Measurements from ENCODE around the gene C21orf91. TPM values are rescaled to one million over a fixed set of nuclear protein-coding genes. Genes with fewer than 3 reads are reported as not detected.
"Not testable (repeated sequence)": the region's sequence is repeated elsewhere in the genome, so short reads cannot be mapped to it uniquely, and the experiment has no call there.

The C21orf91 gene
- total RNA-seq, 6 experiments from 2014 or later, result 7.4 to 11.1 (median 9.0) TPM

GRCh38 chr21:17779496-17779895, 39.7 kb downstream of the C21orf91 start:
- Mint-ChIP-seq H3K36me3 (ENCODE audit: low read depth) (no peaks in the 10 kb centered on the region), H3K27me3 (ENCODE audit: insufficient read depth) (peaks cover 8% of the 10 kb centered on the region), H3K9me3 (no peaks in the 10 kb centered on the region), H3K4me3 (no peak overlapping the region), H3K27ac (no peak overlapping the region), H3K4me1 (ENCODE audit: low read depth) (peaks cover 11% of the 10 kb centered on the region; the same call in 1 of the 2 replicates)
- no peak for TF ChIP-seq CTCF (IDR thresholded peaks at IDR 0.05)
- no peak for DNase-seq

GRCh38 chr21:17777072-17777765, 41.9 kb downstream of the C21orf91 start:
- Mint-ChIP-seq H3K4me3 (no peak overlapping the region), H3K4me1 (ENCODE audit: low read depth) (peaks cover 9% of the 10 kb centered on the region; the same call in 1 of the 2 replicates), H3K27ac (no peak overlapping the region), H3K36me3 (ENCODE audit: low read depth) (no peaks in the 10 kb centered on the region), H3K27me3 (ENCODE audit: insufficient read depth) (peaks cover 16% of the 10 kb centered on the region), H3K9me3 (no peaks in the 10 kb centered on the region)
- no peak for DNase-seq
- no peak for TF ChIP-seq CTCF (IDR thresholded peaks at IDR 0.05)

GRCh38 chr21:17775431-17776126, 43.6 kb downstream of the C21orf91 start:
- Mint-ChIP-seq H3K4me3 (no peak overlapping the region), H3K4me1 (ENCODE audit: low read depth) (peaks cover 9% of the 10 kb centered on the region; the same call in 1 of the 2 replicates), H3K9me3 (peaks cover 6% of the 10 kb centered on the region), H3K36me3 (ENCODE audit: low read depth) (no peaks in the 10 kb centered on the region), H3K27ac (no peak overlapping the region), H3K27me3 (ENCODE audit: insufficient read depth) (peaks cover 16% of the 10 kb centered on the region)
- no peak for TF ChIP-seq CTCF (IDR thresholded peaks at IDR 0.05)
- no peak for DNase-seq

- H3K4me1 Mint-ChIP-seq (ENCODE audit: low read depth); H3K36me3 Mint-ChIP-seq (ENCODE audit: low read depth); H3K27ac Mint-ChIP-seq; DNase-seq; H3K9me3 Mint-ChIP-seq; H3K4me3 Mint-ChIP-seq: not testable (repeated sequence)
- peaks cover 16% of the 10 kb centered on the region for H3K27me3 Mint-ChIP-seq (ENCODE audit: insufficient read depth)
Measured at GRCh38 chr21:17775021-17775420, 44.1 kb downstream of the C21orf91 start.

GRCh38 chr21:17769447-17769845, 49.7 kb downstream of the C21orf91 start:
- Mint-ChIP-seq H3K27me3 (ENCODE audit: insufficient read depth) (peaks cover 13% of the 10 kb centered on the region), H3K4me1 (ENCODE audit: low read depth) (peaks cover 9% of the 10 kb centered on the region; the same call in 1 of the 2 replicates), H3K27ac (no peak overlapping the region), H3K4me3 (no peak overlapping the region), H3K9me3 (peaks cover 6% of the 10 kb centered on the region), H3K36me3 (ENCODE audit: low read depth) (no peaks in the 10 kb centered on the region)
- no peak for TF ChIP-seq CTCF (IDR thresholded peaks at IDR 0.05)
- no peak for DNase-seq

GRCh38 chr21:17768840-17769446, 50.2 kb downstream of the C21orf91 start:
- no peak overlapping the region for H3K27ac Mint-ChIP-seq
- H3K4me1 Mint-ChIP-seq (ENCODE audit: low read depth), result peaks cover 9% of the 10 kb centered on the region; the same call in 1 of the 2 replicates
- no peak overlapping the region for H3K4me3 Mint-ChIP-seq
- no peak for TF ChIP-seq CTCF (IDR thresholded peaks at IDR 0.05)
- no peak for DNase-seq
- peaks cover 9% of the 10 kb centered on the region for H3K27me3 Mint-ChIP-seq (ENCODE audit: insufficient read depth)
- H3K9me3 Mint-ChIP-seq, result peaks cover 6% of the 10 kb centered on the region
- no peaks in the 10 kb centered on the region for H3K36me3 Mint-ChIP-seq (ENCODE audit: low read depth)

Data from HFFc6 (cell line).